NCI-H226 (cell line): ENCODE measurements around the gene GPC6.
"Not testable (repeated sequence)": the region's sequence is repeated elsewhere in the genome, so short reads cannot be mapped to it uniquely, and the experiment has no call there.

Experiments used
- DNase-seq: peaks from one replicate; pipeline ENCODE4 v3.0.0-alpha.2; 2015

Gene GPC6

DNA sequence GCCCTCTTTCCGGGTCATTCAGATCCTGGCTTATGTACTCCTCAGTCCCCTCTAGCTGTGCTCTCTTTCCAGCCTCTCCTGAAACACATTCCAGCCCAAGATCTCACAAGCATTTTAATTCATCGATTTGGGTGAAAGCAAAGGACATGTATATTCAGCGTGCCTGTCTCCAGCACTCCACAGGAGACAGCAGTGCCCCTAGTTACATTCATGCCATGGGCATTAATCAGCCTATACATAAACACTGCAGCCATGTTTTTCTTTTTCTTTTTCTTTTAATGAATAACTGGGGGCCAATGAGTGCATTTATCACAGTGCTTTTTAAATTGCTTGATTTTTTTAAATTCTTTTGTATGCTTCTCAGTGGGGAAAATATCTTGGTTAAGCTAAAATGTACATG is 1053.7 kb downstream of the GPC6 start:
- DNase-seq: no peak

- no peak for DNase-seq
Measured at GRCh38 chr13:94280845-94281244, 1054.2 kb downstream of the GPC6 start.

DNA sequence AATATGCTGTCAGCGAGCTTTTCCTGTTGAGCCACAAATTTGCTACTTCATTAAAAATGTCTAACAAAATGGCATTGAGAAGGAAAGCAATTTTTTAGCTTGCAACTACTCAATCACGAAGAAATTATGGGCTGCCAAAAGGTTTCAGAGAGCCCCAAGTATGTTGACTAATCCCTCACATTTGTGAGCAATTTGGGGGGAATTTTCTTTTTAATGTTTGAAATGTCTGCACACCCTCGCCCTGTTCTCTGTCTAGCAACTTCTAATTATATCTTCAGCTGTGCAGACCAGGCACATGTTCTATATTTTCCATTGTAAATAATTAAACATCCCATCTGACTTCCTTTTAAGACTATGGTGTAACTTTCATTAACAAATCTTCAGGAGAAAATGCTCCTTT is 1060.0 kb downstream of the GPC6 start:
- DNase-seq: no peak

DNA sequence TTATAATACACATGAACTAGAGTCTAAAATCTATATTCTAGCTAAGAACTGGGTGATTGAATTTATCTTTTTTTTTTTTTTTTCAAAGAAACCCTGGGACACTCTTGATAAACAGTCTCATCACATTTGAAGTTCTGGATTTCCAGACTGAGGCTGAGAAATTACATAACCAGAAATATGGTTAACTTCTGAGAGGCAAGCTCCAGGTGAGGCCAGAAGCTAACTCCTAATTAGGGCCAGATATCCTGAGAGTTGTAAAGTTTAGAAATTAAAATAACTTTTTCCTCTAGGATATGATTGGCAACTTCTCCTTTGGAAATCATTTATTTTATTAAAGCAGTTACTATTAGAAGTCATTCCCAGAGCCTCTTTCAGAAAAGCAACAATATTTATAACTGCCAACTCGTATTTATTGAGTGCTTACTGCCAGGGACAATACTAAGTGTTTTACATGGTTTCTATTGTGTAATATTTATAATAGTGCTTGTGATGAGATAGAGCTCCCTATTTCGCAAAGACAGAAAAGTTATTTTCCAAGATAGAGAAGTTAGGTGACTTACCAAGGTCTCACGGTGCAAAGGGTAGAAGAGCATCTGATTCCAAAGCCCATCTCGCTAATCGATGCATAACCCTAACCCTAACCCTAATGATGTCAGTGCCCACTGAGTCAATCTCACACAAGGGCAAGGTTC is 1065.2 kb downstream of the GPC6 start:
- no peak for DNase-seq

DNA sequence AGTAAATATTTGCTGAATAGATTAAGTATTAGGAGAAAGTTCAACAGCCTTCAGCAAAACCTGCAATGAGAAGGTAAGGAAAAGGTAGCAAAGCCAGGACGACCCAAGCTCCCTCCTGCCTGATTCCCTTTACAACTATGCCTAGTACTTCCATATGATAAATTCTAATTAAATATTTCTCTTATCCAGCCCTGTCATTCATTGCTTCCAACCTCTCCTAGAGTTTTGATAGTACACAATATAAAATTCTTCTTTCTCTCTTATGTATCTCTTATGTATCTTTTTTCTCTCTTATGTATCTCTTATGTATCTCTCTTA is 1065.7 kb downstream of the GPC6 start:
- DNase-seq: no peak

GRCh38 chr13:94296471-94296870 is 1069.9 kb downstream of the GPC6 start:
- DNase-seq: no peak

GRCh38 chr13:94298346-94298745 is 1071.7 kb downstream of the GPC6 start:
- no peak for DNase-seq

DNA sequence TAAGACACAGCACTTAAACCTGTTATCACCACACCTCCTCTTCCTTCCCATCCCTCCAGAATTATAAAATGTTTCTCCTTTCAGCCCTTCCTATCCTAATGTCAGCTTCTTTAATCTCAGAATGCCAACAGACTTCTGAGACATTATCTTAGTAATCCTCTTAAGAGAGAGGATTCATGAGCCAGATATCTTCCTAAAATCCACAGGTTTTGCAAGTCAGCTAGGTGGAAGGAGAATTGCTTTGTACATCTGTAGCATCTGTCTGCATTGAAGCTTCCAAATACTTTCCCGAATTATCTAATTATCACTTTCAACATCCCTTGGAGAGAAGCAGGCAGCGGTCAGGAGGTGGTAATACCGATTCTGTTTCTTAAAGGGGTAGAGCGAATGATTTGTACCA is 1073.8 kb downstream of the GPC6 start:
- DNase-seq: no peak

DNA sequence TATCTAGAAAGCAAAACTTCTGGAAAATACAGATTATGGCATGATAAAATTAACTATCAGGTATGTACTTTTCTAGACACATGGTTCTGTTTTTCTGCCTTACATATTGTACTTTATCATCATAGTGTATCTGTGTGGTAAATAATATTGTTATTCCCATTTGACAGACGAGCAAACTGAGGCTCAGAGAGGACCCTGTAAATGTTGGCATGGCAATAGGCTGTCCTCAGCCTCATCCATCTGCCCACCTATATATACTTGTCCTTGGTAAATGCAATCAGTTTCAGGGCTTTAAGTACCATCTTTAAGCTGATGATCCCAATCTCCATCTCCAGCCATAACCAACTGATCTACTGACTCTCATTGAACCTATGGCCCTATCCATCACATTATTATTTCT is 1074.9 kb downstream of the GPC6 start:
- no peak for DNase-seq

DNA sequence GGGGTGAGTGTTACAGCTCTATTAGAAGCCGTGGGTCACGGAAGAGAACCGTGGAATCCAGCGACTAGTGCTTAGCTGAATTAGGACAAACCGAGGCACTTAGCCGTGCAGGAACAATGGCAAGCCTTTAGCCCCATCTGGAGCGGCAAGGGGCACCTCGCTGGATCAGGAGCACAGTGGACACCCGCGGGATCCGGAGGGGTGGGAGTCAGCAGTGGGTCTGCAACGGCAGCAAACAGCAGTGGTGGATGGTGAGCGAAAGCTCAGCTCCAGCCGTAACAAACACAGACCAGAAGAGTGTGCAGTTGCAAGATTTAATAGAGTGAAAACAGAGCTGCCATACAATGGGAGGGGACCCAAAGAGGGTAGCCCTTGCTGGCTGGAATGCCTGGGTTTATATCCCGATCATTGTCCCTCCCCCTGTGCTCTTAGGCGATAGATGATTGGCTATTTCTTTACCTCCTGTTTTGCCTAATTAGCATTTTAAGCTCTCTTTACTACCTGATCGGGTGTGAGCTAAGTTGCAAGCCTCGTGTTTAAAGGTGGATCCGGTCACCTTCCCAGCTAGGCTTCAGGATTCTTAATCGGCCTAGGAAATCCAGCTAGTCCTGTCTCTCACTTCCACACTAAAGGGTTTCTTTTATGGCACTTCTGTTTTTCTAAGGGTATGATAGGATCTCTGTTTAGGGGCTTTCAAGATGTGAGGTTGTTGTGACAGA is 1076.4 kb downstream of the GPC6 start:
- DNase-seq: not testable (repeated sequence)

GRCh38 chr13:94303644-94304174 is 1077.1 kb downstream of the GPC6 start:
- DNase-seq: no peak

GRCh38 chr13:94305033-94305432 is 1078.4 kb downstream of the GPC6 start:
- DNase-seq: no peak

DNA sequence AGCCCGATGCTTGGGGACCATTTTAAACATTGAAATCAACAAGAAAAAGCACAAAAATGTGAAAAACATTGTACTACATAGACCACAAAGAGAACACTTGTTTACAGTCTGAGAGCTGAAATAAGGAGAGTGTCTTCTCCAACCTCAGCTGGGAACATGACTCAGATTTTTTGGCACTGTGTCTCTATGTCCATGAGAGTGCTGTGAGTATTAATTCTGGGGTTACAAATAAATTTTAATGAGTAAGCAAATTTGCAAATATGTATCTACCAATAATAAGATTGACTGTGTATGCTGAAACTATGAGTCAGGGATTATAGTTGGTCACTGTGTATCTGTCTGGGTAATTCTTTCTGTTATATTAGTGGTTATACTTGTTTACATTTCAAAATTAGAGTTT is 1078.9 kb downstream of the GPC6 start:
- DNase-seq: peak; percentile 65

- DNase-seq: no peak
Measured at GRCh38 chr13:94305934-94306333, 1079.3 kb downstream of the GPC6 start.

DNA sequence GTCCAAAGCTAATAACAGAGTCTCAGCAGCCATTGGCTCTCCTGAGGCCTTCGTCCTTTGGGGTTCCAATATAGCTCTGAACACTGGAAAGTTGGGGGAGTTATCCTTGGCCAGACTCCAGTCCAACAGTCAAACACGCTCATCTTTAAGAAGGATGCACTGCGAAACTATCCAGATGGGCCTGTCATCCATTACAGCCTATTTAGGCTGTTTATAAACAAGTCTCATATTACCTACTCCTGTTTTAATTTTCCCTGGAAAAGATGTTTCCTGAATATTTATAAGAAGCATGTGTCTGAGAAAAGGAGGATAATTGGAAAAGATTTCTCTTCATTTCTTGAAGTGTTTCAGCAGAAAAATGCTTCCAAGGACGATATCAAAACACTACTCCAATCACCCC is 1082.2 kb downstream of the GPC6 start:
- no peak for DNase-seq

GRCh38 chr13:94309576-94309975 is 1083.0 kb downstream of the GPC6 start:
- DNase-seq: no peak

GRCh38 chr13:94309997-94310855 is 1083.6 kb downstream of the GPC6 start:
- DNase-seq: peak; percentile 94

DNA sequence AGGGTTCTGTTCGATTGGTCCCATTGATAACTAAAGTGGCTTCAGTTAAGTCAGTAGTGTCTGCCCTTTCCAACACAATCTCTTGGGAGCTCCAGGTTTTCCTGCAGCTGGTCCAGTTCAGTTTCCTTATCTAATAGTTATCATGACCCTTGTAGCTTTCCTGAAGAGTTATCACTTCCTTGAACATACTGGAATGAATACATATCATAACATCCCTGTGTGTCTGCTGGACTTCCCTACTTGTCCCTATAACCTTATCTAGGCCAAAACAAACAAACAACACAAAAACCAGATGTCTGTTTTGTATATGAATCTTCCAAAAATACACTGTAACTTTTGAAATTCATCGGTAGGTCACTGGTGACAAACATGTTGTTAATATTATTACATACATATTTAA is 1085.3 kb downstream of the GPC6 start:
- DNase-seq: no peak

DNA sequence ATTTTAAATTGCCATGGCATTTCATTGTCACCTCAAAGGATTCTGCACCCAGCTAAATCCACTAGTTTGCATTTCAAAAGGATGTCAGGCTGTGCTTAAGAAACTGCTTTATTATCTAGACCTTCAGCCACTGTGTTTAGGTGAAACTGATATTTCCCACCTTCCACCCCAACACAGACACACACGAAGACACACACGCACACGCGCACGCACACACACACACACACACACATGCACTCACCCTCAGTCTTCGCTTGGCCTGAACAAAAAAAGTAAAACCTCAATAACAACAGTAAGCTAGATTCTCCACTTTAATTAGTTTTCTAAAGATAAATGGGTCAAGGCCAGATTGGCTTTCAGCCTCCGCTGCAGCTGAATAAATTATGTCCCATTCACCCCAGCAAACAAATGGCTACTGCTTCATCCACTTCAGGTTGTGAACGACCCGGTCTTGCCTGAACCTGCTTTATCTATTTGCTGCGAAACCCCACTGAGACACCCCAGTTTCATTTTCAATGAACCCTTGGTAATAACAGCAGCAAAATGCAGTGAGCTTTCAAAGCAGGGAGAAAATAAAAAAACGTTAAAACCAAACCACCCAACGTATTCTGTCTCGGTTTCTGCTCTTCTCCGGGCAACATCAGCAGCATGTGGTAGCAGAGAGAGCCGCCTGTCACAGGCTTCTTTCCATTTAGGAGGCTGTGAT is 1086.1 kb downstream of the GPC6 start:
- DNase-seq: no peak

GRCh38 chr13:94313321-94313910 is 1086.8 kb downstream of the GPC6 start:
- no peak for DNase-seq

GRCh38 chr13:94313926-94314325 is 1087.3 kb downstream of the GPC6 start:
- no peak for DNase-seq

DNA sequence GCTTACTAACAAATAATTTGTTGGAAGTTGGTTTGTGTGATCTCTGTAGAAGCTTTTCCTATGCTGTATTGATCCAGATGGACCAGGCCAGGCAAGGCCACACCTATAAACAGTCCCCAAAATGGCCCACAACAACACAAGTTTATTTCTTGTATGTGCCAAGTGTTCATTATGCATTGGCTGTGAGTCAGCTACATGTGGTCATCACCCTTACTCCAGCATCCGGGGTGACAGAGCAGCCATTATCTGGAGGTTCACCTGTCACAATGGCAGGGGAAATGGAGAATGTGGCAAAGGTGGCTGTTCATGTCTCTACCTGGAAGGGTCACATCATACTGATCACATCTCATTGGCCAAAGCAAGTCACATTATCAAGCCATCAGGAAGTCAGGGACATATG is 1088.6 kb downstream of the GPC6 start:
- no peak for DNase-seq

GRCh38 chr13:94317063-94317491 is 1090.5 kb downstream of the GPC6 start:
- peak; percentile 33 for DNase-seq
